Neutrophil (primary cell): ENCODE results near the gene SMU1.

Experiments
- H3K27ac ChIP-seq: fragments of 200-600 bp; sonication (generic); 2 replicates; pipeline ENCODE4 v1.5.1; 2016; ENCODE audit warnings: mild to moderate bottlenecking, moderate library complexity
- H3K27me3 ChIP-seq: fragments of 200-600 bp; sonication (generic); 2 replicates; pipeline ENCODE4 v1.6.0; 2016; ENCODE audit warnings: mild to moderate bottlenecking
- H3K36me3 ChIP-seq: fragments of 200-600 bp; sonication (generic); 2 replicates; pipeline ENCODE4 v1.5.1; 2017
- H3K4me1 ChIP-seq, 2 experiments: fragments of 200-600 bp in 1 of 2; sonication (generic) in 1 of 2; 1 replicate in 1 of 2; 2 replicates in 1 of 2; pipeline versions ENCODE4 v1.5.1 to v1.6.1; 2013 to 2016; ENCODE audit warnings: low read depth in 1 of 2, low read length in 1 of 2, mild to moderate bottlenecking in 1 of 2, moderate library complexity in 1 of 2; ENCODE audit not compliant: control insufficient read depth in 1 of 2, insufficient read depth in 1 of 2
- H3K4me3 ChIP-seq, 2 experiments: fragments of 200-600 bp in 1 of 2; sonication (generic) in 1 of 2; 1 replicate in 1 of 2; 2 replicates in 1 of 2; pipeline ENCODE4 v1.5.1; 2013 to 2016; ENCODE audit warnings: low read depth in 1 of 2, low read length in 1 of 2, mild to moderate bottlenecking in 1 of 2, moderate library complexity in 1 of 2
- H3K9me3 ChIP-seq: fragments of 200-600 bp; sonication (generic); 2 replicates; pipeline ENCODE4 v1.5.1; 2016
- TF ChIP-seq, protein P1 (sequence below): fragments of 200-600 bp; sonication (generic); IDR thresholded peaks from 2 replicates; pipeline ENCODE4 v1.5.1; 2016; ENCODE audit warnings: antibody characterized with exemption

SMU1 gene

DNA sequence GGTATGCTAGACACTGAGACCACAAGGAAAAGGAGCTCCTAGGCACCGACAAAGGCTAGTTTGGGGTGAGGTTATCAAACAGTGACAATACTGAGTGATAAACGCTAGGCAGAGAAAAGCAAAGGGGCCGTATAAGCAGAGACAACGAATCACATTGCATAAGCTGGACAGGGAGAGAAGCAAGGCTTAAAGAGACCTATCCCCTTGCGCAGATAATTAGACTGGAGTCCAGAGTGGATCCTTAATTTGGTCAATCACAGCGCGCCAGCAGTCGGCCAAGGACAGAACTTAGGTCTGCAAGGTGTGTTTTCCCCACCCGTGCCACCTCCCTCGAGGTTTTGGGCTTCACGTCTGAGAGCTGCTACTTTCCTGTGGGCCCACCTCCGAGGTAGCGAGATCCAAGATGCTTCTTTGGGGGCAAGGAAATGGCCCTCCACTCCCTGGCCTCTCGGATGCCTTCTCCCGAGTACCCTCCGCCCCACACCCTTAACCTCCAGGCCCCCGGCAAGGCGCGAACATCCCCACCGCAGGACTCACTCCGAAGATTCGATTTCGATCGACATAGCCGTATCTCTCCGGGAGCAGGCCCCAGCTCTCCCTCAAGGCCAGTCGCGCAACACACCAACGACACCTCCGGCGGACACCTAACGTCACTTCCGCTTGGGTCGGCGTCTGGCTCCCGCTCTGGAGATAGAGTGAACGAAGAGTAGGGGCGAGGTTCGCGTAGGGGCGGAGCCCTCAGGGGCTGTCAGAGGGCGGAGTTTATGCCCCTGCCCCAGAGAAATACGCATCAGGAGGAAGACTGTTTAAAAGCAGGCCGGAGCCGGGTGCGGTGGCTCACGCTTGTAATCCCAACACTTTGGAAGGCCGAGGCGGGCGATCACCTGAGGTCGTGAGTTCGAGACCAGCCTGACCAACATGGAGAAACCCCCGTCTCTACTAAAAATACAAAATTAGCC is at the start of gene SMU1:
Gene SMU1 (minus strand): TSS at position 629 of the 959 bp plus-strand sequence. CDS start 66 bp downstream, at position 563.
- peaks cover 13 to 15% of the 10 kb centered on the region in 2 experiments for H3K4me1 ChIP-seq
- TF ChIP-seq, protein P1, sequence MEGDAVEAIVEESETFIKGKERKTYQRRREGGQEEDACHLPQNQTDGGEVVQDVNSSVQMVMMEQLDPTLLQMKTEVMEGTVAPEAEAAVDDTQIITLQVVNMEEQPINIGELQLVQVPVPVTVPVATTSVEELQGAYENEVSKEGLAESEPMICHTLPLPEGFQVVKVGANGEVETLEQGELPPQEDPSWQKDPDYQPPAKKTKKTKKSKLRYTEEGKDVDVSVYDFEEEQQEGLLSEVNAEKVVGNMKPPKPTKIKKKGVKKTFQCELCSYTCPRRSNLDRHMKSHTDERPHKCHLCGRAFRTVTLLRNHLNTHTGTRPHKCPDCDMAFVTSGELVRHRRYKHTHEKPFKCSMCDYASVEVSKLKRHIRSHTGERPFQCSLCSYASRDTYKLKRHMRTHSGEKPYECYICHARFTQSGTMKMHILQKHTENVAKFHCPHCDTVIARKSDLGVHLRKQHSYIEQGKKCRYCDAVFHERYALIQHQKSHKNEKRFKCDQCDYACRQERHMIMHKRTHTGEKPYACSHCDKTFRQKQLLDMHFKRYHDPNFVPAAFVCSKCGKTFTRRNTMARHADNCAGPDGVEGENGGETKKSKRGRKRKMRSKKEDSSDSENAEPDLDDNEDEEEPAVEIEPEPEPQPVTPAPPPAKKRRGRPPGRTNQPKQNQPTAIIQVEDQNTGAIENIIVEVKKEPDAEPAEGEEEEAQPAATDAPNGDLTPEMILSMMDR = peak; percentile 38
- peak within 1 kb of the TSS; percentile 94 for H3K27ac ChIP-seq
- peaks cover 20% of the 10 kb centered on the region for H3K36me3 ChIP-seq
- no peaks in the 10 kb centered on the region for H3K27me3 ChIP-seq
- peak within 1 kb of the TSS; percentile 69 to 77 for H3K4me3 ChIP-seq
- no peaks in the 10 kb centered on the region for H3K9me3 ChIP-seq

DNA sequence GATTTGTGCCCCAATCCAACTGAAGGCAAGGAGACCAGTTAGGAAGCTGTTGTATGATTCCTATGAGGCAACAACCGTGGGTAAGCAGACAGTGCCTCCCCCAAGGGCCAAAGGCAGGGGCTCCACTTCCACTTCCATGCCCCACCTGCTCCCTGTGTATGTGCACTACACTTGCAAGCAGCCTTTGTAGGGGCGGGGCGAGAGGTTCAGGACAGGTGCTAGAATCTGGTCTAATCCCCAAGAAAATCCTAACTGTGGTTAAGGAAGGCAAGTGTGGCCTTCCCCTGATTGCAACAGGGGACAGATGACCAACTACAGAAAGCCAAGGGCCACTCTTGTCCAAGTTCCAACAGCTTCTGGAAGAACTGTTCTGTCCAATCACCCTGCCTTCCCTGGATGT is 49.0 kb upstream of the SMU1 start:
- peaks cover 31% of the 10 kb centered on the region for H3K36me3 ChIP-seq

DNA sequence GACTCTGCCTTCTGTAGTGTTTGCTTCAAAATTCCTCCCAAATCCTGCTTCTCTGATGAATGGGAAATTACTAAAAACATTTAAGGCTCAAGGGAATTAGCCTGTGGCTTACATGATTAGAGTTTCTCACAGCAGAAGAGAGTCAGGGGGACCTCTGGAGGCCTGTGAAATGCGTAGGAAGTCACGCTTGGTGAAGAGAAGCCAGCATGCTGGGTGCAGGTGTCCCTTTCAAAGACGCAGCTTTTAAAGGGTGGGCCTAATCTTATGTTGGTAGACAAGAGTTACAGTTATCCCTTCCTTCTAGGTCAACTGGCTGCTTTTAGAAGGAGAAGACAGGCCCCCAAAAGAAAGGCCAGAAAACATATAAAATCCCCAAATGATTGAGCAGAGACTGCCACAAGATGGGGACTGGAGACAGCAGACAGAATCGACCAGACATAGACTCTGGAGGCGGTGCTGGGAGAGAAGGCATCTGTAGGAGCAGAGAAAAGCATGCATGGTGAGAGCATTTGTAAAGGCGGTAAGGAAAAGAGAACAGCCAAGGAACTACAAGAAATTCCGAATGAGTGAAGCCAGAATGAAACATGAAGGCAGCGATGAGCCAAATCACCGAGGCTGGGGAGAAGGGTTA is 48.4 kb upstream of the SMU1 start:
- Histone ChIP-seq H3K4me3 (no peak overlapping the region), H3K27me3 (no peaks in the 10 kb centered on the region), H3K9me3 (no peaks in the 10 kb centered on the region), H3K27ac (peak overlapping the region; percentile 80), H3K4me1 (peaks cover 22 to 28% of the 10 kb centered on the region in 2 experiments), H3K36me3 (peaks cover 37% of the 10 kb centered on the region)
- TF ChIP-seq, protein P1 = no peak

More for the DNA sequence above, 49.0 kb upstream of the SMU1 start:
- Histone ChIP-seq H3K4me1 (peaks cover 28 to 34% of the 10 kb centered on the region in 2 experiments), H3K4me3 (no peak overlapping the region), H3K9me3 (no peaks in the 10 kb centered on the region), H3K27ac (peak overlapping the region; percentile 80), H3K27me3 (no peaks in the 10 kb centered on the region)
- TF ChIP-seq, protein P1 = no peak

- H3K9me3 ChIP-seq = no peaks in the 10 kb centered on the region
- H3K4me3 ChIP-seq = no peak overlapping the region
- H3K4me1 ChIP-seq = peaks cover 15 to 21% of the 10 kb centered on the region in 2 experiments
- H3K27ac ChIP-seq = no peak overlapping the region
- TF ChIP-seq, protein P1 = no peak
- peaks cover 45% of the 10 kb centered on the region for H3K36me3 ChIP-seq
- H3K27me3 ChIP-seq = no peaks in the 10 kb centered on the region
These were observed 47.6 kb upstream of the SMU1 start for GRCh38 chr9:33124046-33124445.

DNA sequence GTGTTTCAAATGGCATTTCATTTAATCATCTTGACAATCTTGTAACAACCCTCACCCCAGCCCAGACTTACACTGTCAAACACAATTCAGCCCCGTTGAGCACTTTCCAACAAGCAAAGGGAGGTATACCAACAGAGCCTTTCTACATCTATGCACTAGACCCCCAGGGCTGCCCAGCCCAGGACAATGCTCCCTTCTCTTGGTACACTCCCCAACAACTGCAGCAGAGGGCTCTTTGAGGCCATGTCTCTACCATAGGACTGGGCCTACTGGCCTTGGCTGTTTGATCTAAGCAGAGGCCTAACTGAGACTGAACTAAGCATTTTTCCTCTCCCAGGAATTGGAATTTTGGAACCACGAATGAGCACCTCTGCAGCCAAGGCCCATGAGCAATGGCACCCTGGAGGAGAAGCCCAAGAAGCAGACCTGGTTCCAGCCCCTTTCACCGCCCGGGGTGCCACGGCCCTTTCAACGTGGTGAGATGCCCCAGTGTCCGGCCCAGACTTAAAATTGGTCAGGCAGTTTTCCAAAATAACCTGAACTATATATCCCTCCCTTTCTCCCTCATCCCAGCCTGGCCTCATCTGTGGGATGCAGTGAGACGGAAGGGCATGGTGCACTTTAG is 47.0 kb upstream of the SMU1 start:
- H3K36me3 ChIP-seq = peaks cover 48% of the 10 kb centered on the region

More for the DNA sequence above, 47.0 kb upstream of the SMU1 start:
- H3K4me3 ChIP-seq = no peak overlapping the region
- H3K9me3 ChIP-seq = no peaks in the 10 kb centered on the region
- H3K27ac ChIP-seq = no peak overlapping the region
- peaks cover 15 to 21% of the 10 kb centered on the region in 2 experiments for H3K4me1 ChIP-seq
- TF ChIP-seq, protein P1 = no peak
- H3K27me3 ChIP-seq = no peaks in the 10 kb centered on the region
